GM19099 (cell line): ENCODE data around the gene S100P.

ENCODE experiments used
- POLR2A ChIP-seq: IDR thresholded peaks from 3 replicates; pipeline ENCODE4 v1.6.1; 2011; ENCODE audit warnings: low read depth; ENCODE audit not compliant: insufficient read length; ENCODE audit errors: extremely low read depth

The S100P gene

GRCh38 chr4:6727081-6727942 is 33.6 kb downstream of the S100P start:
- TF ChIP-seq POLR2A: no peak

GRCh38 chr4:6727943-6728250 is 34.2 kb downstream of the S100P start:
- TF ChIP-seq POLR2A: no peak

- no peak for TF ChIP-seq POLR2A
Measured at GRCh38 chr4:6728320-6729029, 34.8 kb downstream of the S100P start.

- TF ChIP-seq POLR2A: no peak
Measured at GRCh38 chr4:6730603-6731317, 37.1 kb downstream of the S100P start.

- no peak for TF ChIP-seq POLR2A
Measured at GRCh38 chr4:6731318-6731675, 37.6 kb downstream of the S100P start.

GRCh38 chr4:6731780-6732179 is 38.1 kb downstream of the S100P start:
- no peak for TF ChIP-seq POLR2A

- TF ChIP-seq POLR2A: no peak
Measured at GRCh38 chr4:6732441-6733357, 39.0 kb downstream of the S100P start.

- TF ChIP-seq POLR2A: no peak
Measured at GRCh38 chr4:6733358-6734164, 39.9 kb downstream of the S100P start.

- no peak for TF ChIP-seq POLR2A
Measured at GRCh38 chr4:6734165-6734786, 40.6 kb downstream of the S100P start.

- no peak for TF ChIP-seq POLR2A
Measured at GRCh38 chr4:6739920-6740319, 46.2 kb downstream of the S100P start.

GRCh38 chr4:6740347-6740746 is 46.7 kb downstream of the S100P start:
- TF ChIP-seq POLR2A: no peak

GRCh38 chr4:6742507-6742906 is 48.8 kb downstream of the S100P start:
- no peak for TF ChIP-seq POLR2A

- no peak for TF ChIP-seq POLR2A
Measured at GRCh38 chr4:6742989-6743388, 49.3 kb downstream of the S100P start.
